ENCODE data around the gene RFC5. TPM values are rescaled to one million over a fixed set of nuclear protein-coding genes. Genes with fewer than 3 reads are reported as not detected.
"Not testable (repeated sequence)": the region's sequence is repeated elsewhere in the genome, so short reads cannot be mapped to it uniquely, and the experiment has no call there.

Gene RFC5
- total RNA-seq, 1 donor from 2014 or later: 8.3 TPM

GRCh38 chr12:118015306-118015705 is 1.2 kb upstream of the RFC5 start:
- Mint-ChIP-seq H3K4me1 (ENCODE audit: unreplicated experiment) (peaks cover 4% of the 10 kb centered on the region), H3K9me3 (ENCODE audit: unreplicated experiment) (no peaks in the 10 kb centered on the region), H3K27me3 (ENCODE audit: unreplicated experiment) (peaks cover 4% of the 10 kb centered on the region), H3K36me3 (ENCODE audit: low read depth, unreplicated experiment) (no peaks in the 10 kb centered on the region), H3K27ac (ENCODE audit: unreplicated experiment) (no peak overlapping the region), H3K4me3 (ENCODE audit: unreplicated experiment) (no peak overlapping the region)
- DNase-seq (ENCODE audit: low spot score): no peak
- no peak for TF ChIP-seq CTCF (IDR thresholded peaks at IDR 0.05; ENCODE audit: unreplicated experiment)

GRCh38 chr12:118015944-118016343 is 559 bp upstream of the RFC5 start:
- Mint-ChIP-seq H3K4me3 (ENCODE audit: unreplicated experiment) (peak overlapping the region; percentile 91), H3K27ac (ENCODE audit: unreplicated experiment) (no peak overlapping the region), H3K4me1 (ENCODE audit: unreplicated experiment) (peaks cover 4% of the 10 kb centered on the region), H3K27me3 (ENCODE audit: unreplicated experiment) (peaks cover 4% of the 10 kb centered on the region), H3K9me3 (ENCODE audit: unreplicated experiment) (no peaks in the 10 kb centered on the region), H3K36me3 (ENCODE audit: low read depth, unreplicated experiment) (no peaks in the 10 kb centered on the region)
- no peak for TF ChIP-seq CTCF (IDR thresholded peaks at IDR 0.05; ENCODE audit: unreplicated experiment)
- DNase-seq (ENCODE audit: low spot score): no peak

DNA sequence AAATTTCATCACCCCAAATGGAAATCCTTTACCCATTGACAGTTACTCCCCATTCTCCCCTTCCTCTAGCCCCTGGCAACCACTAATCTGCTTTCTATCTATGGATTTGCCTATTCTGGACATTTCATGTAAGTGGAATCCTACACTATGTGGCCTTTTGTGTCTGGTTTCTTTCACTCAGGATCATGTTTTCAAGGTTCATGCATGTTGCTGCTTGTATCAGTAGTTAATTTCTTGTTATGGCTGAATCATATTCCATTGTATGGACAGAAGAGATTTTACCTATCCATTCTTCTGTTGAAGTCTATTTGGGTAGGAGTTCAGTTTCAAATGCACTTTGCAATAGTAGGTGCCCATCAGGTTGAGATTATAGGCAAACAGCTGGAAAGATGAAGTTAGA is 1.4 kb downstream of the RFC5 start:
- Mint-ChIP-seq H3K27me3 (ENCODE audit: unreplicated experiment) (peaks cover 4% of the 10 kb centered on the region), H3K9me3 (ENCODE audit: unreplicated experiment) (no peaks in the 10 kb centered on the region), H3K4me3 (ENCODE audit: unreplicated experiment) (peak overlapping the region; percentile 56), H3K4me1 (ENCODE audit: unreplicated experiment) (peaks cover 4% of the 10 kb centered on the region), H3K36me3 (ENCODE audit: low read depth, unreplicated experiment) (peaks cover 9% of the 10 kb centered on the region), H3K27ac (ENCODE audit: unreplicated experiment) (no peak overlapping the region)
- TF ChIP-seq CTCF (IDR thresholded peaks at IDR 0.05; ENCODE audit: unreplicated experiment): no peak
- no peak for DNase-seq (ENCODE audit: low spot score)

- no peak for DNase-seq (ENCODE audit: low spot score)
Measured at GRCh38 chr12:118020036-118020435, 3.5 kb downstream of the RFC5 start.

GRCh38 chr12:118022097-118022727 is 5.7 kb downstream of the RFC5 start:
- peaks cover 15% of the 10 kb centered on the region for H3K36me3 Mint-ChIP-seq (ENCODE audit: low read depth, unreplicated experiment)
- not testable (repeated sequence) for DNase-seq (ENCODE audit: low spot score); H3K27me3 Mint-ChIP-seq (ENCODE audit: unreplicated experiment); H3K4me3 Mint-ChIP-seq (ENCODE audit: unreplicated experiment); H3K9me3 Mint-ChIP-seq (ENCODE audit: unreplicated experiment); H3K27ac Mint-ChIP-seq (ENCODE audit: unreplicated experiment); H3K4me1 Mint-ChIP-seq (ENCODE audit: unreplicated experiment)

More at GRCh38 chr12:118020036-118020435, 3.5 kb downstream of the RFC5 start:
- Mint-ChIP-seq H3K27me3 (ENCODE audit: unreplicated experiment) (peaks cover 6% of the 10 kb centered on the region), H3K27ac (ENCODE audit: unreplicated experiment) (no peak overlapping the region), H3K4me3 (ENCODE audit: unreplicated experiment) (no peak overlapping the region), H3K4me1 (ENCODE audit: unreplicated experiment) (peaks cover 4% of the 10 kb centered on the region), H3K36me3 (ENCODE audit: low read depth, unreplicated experiment) (peaks cover 9% of the 10 kb centered on the region), H3K9me3 (ENCODE audit: unreplicated experiment) (no peaks in the 10 kb centered on the region)
- no peak for TF ChIP-seq CTCF (IDR thresholded peaks at IDR 0.05; ENCODE audit: unreplicated experiment)
